Loucy (cell line): ENCODE results near the gene HUNK.

Experiments used
- EZH2phosphoT487 ChIP-seq: fragments of 200-600 bp; IDR thresholded peaks from 2 replicates; pipeline ENCODE4 v1.6.1; 2018; ENCODE audit warnings: antibody characterized with exemption, mild to moderate bottlenecking, moderate library complexity, borderline replicate concordance
- TF ChIP-seq, protein P1 (sequence below): fragments of 200-600 bp; sonication (generic); conservative IDR thresholded peaks from 2 replicates; pipeline ENCODE4 v1.5.1; 2014; ENCODE audit warnings: mild to moderate bottlenecking, antibody characterized with exemption, low read length

DNA sequence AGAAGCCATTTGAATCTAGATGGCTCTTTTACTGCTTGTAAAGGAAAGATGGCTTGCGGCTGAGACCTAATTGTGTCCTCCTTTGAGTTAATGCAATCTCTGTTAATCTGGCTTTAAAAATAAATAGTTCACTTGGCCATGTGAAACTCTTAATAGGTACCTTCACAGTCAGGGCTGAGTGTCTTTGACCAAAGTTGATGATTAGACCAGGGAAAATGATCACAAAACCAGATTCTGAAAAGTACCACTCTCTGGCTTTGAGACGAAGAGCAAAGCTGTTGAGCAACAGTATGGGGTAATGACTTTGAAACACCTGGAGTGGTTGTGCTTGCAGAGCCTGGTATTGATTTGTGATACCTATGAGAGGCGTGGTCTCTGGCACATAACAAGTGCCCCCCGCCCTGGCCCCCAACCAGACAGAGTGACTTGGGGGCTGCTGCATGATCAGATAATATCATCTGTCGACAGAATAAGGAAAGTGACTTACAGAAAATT lies 4.7 kb downstream of the HUNK start:
- TF ChIP-seq, protein P1, sequence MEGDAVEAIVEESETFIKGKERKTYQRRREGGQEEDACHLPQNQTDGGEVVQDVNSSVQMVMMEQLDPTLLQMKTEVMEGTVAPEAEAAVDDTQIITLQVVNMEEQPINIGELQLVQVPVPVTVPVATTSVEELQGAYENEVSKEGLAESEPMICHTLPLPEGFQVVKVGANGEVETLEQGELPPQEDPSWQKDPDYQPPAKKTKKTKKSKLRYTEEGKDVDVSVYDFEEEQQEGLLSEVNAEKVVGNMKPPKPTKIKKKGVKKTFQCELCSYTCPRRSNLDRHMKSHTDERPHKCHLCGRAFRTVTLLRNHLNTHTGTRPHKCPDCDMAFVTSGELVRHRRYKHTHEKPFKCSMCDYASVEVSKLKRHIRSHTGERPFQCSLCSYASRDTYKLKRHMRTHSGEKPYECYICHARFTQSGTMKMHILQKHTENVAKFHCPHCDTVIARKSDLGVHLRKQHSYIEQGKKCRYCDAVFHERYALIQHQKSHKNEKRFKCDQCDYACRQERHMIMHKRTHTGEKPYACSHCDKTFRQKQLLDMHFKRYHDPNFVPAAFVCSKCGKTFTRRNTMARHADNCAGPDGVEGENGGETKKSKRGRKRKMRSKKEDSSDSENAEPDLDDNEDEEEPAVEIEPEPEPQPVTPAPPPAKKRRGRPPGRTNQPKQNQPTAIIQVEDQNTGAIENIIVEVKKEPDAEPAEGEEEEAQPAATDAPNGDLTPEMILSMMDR, result no peak
- TF ChIP-seq EZH2phosphoT487, result no peak
